GM12878 (cell line): Measurements from ENCODE around the gene RTN4R. TPM values are rescaled to one million over a fixed set of nuclear protein-coding genes. Genes with fewer than 3 reads are reported as not detected.

Source experiments
- ATAC-seq: fragments of 200-7000 bp; cut with Tn5 transposase; 3 replicates; pipeline ENCODE4 v1.9.1; 2020; ENCODE audit warnings: mild to moderate bottlenecking, moderate library complexity
- BruUV-seq: library from RNA; stranded (reverse); fragments of 400-500 nt; replicated peaks from 2 replicates; lab custom pipeline; 2021; lab: Mats Ljungman, UMichigan
- CTCF ChIA-PET: fragments of 300-600 bp; sonication (Branson Sonifier 250); formaldehyde crosslinking; extraction: SDS; loops from one replicate; lab custom pipeline; 2021; ENCODE audit warnings: inconsistent platforms; lab: Yijun Ruan, JAX
- POLR2A ChIA-PET: fragments of 350-600 bp; formaldehyde crosslinking; extraction: SDS; loops from one replicate; lab custom pipeline; 2021; ENCODE audit warnings: inconsistent platforms; lab: Charles Lee
- RAD21 ChIA-PET: fragments of 300-600 bp; sonication (Branson Sonifier 250); formaldehyde crosslinking; loops from one replicate; lab custom pipeline; 2023; ENCODE audit warnings: antibody characterized with exemption; ENCODE audit not compliant: unreplicated experiment; lab: Charles Lee
- SMC1A ChIA-PET: fragments of 300-600 bp; sonication (Branson Sonifier 250); formaldehyde crosslinking; loops from one replicate; lab custom pipeline; 2023; ENCODE audit not compliant: unreplicated experiment, uncharacterized antibody; lab: Charles Lee
- DNase-seq: peaks from one replicate; pipeline ENCODE4 v3.0.0-alpha.2; 2011; ENCODE audit warnings: low read depth, low spot score
- FAIRE-seq: peaks from 3 replicates; lab custom pipeline; 2011; peaks lifted over from hg19 to GRCh38; lab: Jason Lieb, UNC
- H2AFZ ChIP-seq: 2 replicates; pipeline ENCODE4 v1.6.0; 2011; ENCODE audit warnings: low read depth, low read length, control low read depth; ENCODE audit not compliant: control insufficient read depth
- H3K27ac ChIP-seq: 2 replicates; pipeline ENCODE4 v1.5.1; 2011; ENCODE audit warnings: control low read depth; ENCODE audit not compliant: control insufficient read depth, insufficient read depth
- H3K27me3 ChIP-seq, 2 experiments: replicated peaks in 1 of 2; 2 replicates each; pipeline versions ENCODE4 v1.6.0 to v1.6.1; 2011; ENCODE audit warnings: low read length in 1 of 2; ENCODE audit not compliant: control insufficient read depth in 2 of 2, insufficient read depth in 2 of 2
- H3K36me3 ChIP-seq, 2 experiments: 2 replicates each; pipeline ENCODE4 v1.5.1; 2011; ENCODE audit warnings: low read length in 1 of 2; ENCODE audit not compliant: control insufficient read depth in 2 of 2, insufficient read depth in 2 of 2
- H3K4me1 ChIP-seq: 2 replicates; pipeline ENCODE4 v1.6.1; 2011; ENCODE audit warnings: mild to moderate bottlenecking, low read length, moderate library complexity, mixed read lengths; ENCODE audit not compliant: control insufficient read depth, insufficient read depth
- H3K4me2 ChIP-seq: 2 replicates; pipeline ENCODE4 v1.6.0; 2011; ENCODE audit warnings: control low read depth; ENCODE audit not compliant: control insufficient read depth, insufficient read depth
- H3K4me3 ChIP-seq: fragments of 200-600 bp; sonication (generic); 2 replicates; pipeline ENCODE4 v1.5.1; 2016
- H3K79me2 ChIP-seq: 2 replicates; pipeline ENCODE4 v1.6.0; 2011; ENCODE audit warnings: low read length; ENCODE audit not compliant: control insufficient read depth, insufficient read depth
- H3K9ac ChIP-seq: 2 replicates; pipeline ENCODE4 v1.8.0; 2011; ENCODE audit warnings: low read length, control low read depth, mixed read lengths; ENCODE audit not compliant: control insufficient read depth, insufficient read depth
- H3K9me3 ChIP-seq: replicated peaks from 3 replicates; pipeline ENCODE4 v1.5.1; 2011; ENCODE audit warnings: mild to moderate bottlenecking, low read length; ENCODE audit not compliant: control insufficient read depth, insufficient read depth
- H4K20me1 ChIP-seq: 2 replicates; pipeline ENCODE4 v1.6.0; 2011; ENCODE audit not compliant: control insufficient read depth, insufficient read depth
- ESRRA ChIP-seq: IDR thresholded peaks from 2 replicates; pipeline ENCODE4 v1.6.1; 2012; ENCODE audit warnings: mild to moderate bottlenecking, low read length, improper control_type of control experiment
- IRF3 ChIP-seq: fragments of 450-650 bp; IDR thresholded peaks from 2 replicates; pipeline ENCODE4 v1.6.1; 2014; ENCODE audit warnings: mild to moderate bottlenecking
- JUND ChIP-seq: IDR thresholded peaks from 2 replicates; pipeline ENCODE4 v1.6.1; 2012; ENCODE audit warnings: low read depth, mild to moderate bottlenecking, low read length, improper control_type of control experiment, moderate library complexity
- KDM1A ChIP-seq: fragments of 200-600 bp; sonication (generic); IDR thresholded peaks from 2 replicates; pipeline ENCODE4 v1.6.1; 2016; ENCODE audit warnings: borderline replicate concordance
- NKRF ChIP-seq: fragments of 450-650 bp; conservative IDR thresholded peaks from 2 replicates; pipeline ENCODE4 v1.6.1; 2017; ENCODE audit warnings: mild to moderate bottlenecking, moderate library complexity
- RB1 ChIP-seq: fragments of 450-650 bp; formaldehyde crosslinking; IDR thresholded peaks from 2 replicates; pipeline ENCODE4 v1.6.1; 2017; ENCODE audit warnings: mild to moderate bottlenecking, borderline replicate concordance
- SP1 ChIP-seq: IDR thresholded peaks from one replicate; pipeline ENCODE4 v1.6.1; 2011; ENCODE audit warnings: low read depth, low read length
- TBL1XR1 ChIP-seq: IDR thresholded peaks from 2 replicates; pipeline ENCODE4 v1.6.1; 2012; ENCODE audit warnings: low read depth, low read length, improper control_type of control experiment
- TCF7 ChIP-seq: IDR thresholded peaks from 2 replicates; pipeline ENCODE4 v1.6.1; 2014; ENCODE audit warnings: antibody characterized with exemption, borderline replicate concordance
- USF2 ChIP-seq: IDR thresholded peaks from 2 replicates; pipeline ENCODE4 v1.6.1; 2011; ENCODE audit warnings: low read depth, low read length, improper control_type of control experiment, borderline replicate concordance
- WGBS: methylation state at CpG from one replicate; pipeline ENCODE4 v1.1.6; 2016; ENCODE audit warnings: low lambda C conversion rate; ENCODE audit not compliant: insufficient replicate concordance, insufficient coverage; ENCODE audit errors: missing lambda C conversion rate; 5-methylcytosine and 5-hydroxymethylcytosine counted together
- in situ Hi-C: fragments of 300-500 bp; cut with MboI; formaldehyde crosslinking; loops from 9 replicates; pipeline ENCODE4 v1.14.3; 2018; ENCODE audit warnings: mixed read lengths
- intact Hi-C: fragments of 100-400 bp; cut with micrococcal nuclease; formaldehyde crosslinking; loops from one replicate; pipeline ENCODE4 v1.14.2; 2022; ENCODE audit not compliant: unreplicated experiment
- polyA plus RNA-seq, 11 experiments: library from polyadenylated mRNA; depleted of rRNA in 4 of 11; unstranded in 6 of 11; stranded (reverse) in 5 of 11; fragments of >200 nt; fragmentation: Nextera tagmentation in 4 of 11; fragmentation: Illumina TruSeq in 1 of 11; extraction: Ambion mirVana in 4 of 11; extraction: Trizol in 1 of 11; gene quantifications; 1 replicate in 1 of 11; 2 replicates in 10 of 11; pipeline versions ENCODE4 v1.2.1 to v1.2.3, GENCODE V29; 2011 to 2016; ENCODE audit warnings: inconsistent platforms in 2 of 11, missing spikeins in 2 of 11, low read depth in 1 of 11
- total RNA-seq, 4 experiments: library from RNA; depleted of rRNA in 3 of 4; stranded (reverse); fragments of >200 nt in 3 of 4; fragmentation: Illumina TruSeq in 1 of 4; extraction: Trizol in 1 of 4; gene quantifications; 2 replicates each; pipeline versions ENCODE4 v1.2.1 to v1.2.3, GENCODE V29; 2013 to 2021
- TF ChIP-seq, protein P1 (sequence below): IDR thresholded peaks from 2 replicates; pipeline ENCODE4 v1.6.1; 2012; ENCODE audit warnings: low read depth, low read length, improper control_type of control experiment
- TF ChIP-seq, protein P2 (sequence below): IDR thresholded peaks from 2 replicates; pipeline ENCODE4 v1.6.1; 2012; ENCODE audit warnings: improper control_type of control experiment, low read depth, low read length; ENCODE audit not compliant: insufficient replicate concordance
- TF ChIP-seq, protein P3 (sequence below): IDR thresholded peaks from 2 replicates; pipeline ENCODE4 v1.6.1; 2011; ENCODE audit warnings: mild to moderate bottlenecking, low read depth, low read length, moderate library complexity; ENCODE audit not compliant: insufficient replicate concordance

Gene RTN4R
- total and polyA plus RNA-seq, 10 of the 15 experiments (the other 5 are each of a cell fraction or from before 2014, with no cell fraction given), result 0.03 to 1.0 (median 0.60) TPM; not detected in 2

DNA sequence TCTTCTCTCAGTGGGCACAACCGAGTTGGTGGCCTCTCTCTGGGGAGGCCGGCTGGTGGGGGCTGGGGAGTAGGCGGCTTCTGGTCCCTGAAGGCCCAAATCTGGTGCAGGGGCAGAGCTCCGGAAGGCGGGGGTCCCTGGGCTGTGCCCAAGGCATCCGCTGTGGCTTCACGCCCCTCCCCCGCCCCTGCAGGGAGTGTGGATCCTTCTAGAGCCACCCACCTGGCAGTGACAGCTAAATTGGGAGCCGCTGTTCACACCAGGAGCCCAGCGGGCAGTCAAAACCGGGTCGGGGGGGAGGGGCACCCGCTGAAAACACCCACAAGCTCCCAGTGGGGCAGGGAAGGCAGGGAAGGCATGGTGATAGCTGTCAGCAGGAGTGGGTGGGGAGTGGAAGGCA lies 4.6 kb upstream of the RTN4R start:
- Histone ChIP-seq H3K36me3 (no peaks in the 10 kb centered on the region), H3K27ac (no peak overlapping the region), H3K27me3 (no peaks in the 10 kb centered on the region; a peak in 1 of 4 replicates), H4K20me1 (no peaks in the 10 kb centered on the region), H3K9ac (no peak overlapping the region), H3K79me2 (no peaks in the 10 kb centered on the region), H3K4me3 (no peak overlapping the region), H3K4me2 (no peak overlapping the region), H3K9me3 (no peaks in the 10 kb centered on the region), H3K4me1 (no peaks in the 10 kb centered on the region), H2AFZ (no peak overlapping the region)
- ATAC-seq (no peak), FAIRE-seq (no peak), DNase-seq (no peak)
- ChIA-PET RAD21 (no interaction called here), CTCF (interaction anchor here (1.0 kb wide), 1 partner anchor 115 kb away, joined by 4 read pairs; no protein-coding TSS in a partner anchor), SMC1A (no interaction called here), POLR2A (no interaction called here)
- intact Hi-C loops (no loop called here), in situ Hi-C loops (no loop called here)
- no TSS peak for BruUV-seq
- WGBS, result 22% methylated on average over 8 of the region's 13 CpGs
- TF ChIP-seq, protein P1, sequence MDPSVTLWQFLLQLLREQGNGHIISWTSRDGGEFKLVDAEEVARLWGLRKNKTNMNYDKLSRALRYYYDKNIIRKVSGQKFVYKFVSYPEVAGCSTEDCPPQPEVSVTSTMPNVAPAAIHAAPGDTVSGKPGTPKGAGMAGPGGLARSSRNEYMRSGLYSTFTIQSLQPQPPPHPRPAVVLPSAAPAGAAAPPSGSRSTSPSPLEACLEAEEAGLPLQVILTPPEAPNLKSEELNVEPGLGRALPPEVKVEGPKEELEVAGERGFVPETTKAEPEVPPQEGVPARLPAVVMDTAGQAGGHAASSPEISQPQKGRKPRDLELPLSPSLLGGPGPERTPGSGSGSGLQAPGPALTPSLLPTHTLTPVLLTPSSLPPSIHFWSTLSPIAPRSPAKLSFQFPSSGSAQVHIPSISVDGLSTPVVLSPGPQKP, result no peak
- TF ChIP-seq TBL1XR1 (no peak), USF2 (no peak), RB1 (no peak), KDM1A (no peak), NKRF (no peak), ESRRA (no peak), TCF7 (no peak), JUND (no peak), SP1 (no peak), IRF3 (no peak)
- TF ChIP-seq, protein P2, sequence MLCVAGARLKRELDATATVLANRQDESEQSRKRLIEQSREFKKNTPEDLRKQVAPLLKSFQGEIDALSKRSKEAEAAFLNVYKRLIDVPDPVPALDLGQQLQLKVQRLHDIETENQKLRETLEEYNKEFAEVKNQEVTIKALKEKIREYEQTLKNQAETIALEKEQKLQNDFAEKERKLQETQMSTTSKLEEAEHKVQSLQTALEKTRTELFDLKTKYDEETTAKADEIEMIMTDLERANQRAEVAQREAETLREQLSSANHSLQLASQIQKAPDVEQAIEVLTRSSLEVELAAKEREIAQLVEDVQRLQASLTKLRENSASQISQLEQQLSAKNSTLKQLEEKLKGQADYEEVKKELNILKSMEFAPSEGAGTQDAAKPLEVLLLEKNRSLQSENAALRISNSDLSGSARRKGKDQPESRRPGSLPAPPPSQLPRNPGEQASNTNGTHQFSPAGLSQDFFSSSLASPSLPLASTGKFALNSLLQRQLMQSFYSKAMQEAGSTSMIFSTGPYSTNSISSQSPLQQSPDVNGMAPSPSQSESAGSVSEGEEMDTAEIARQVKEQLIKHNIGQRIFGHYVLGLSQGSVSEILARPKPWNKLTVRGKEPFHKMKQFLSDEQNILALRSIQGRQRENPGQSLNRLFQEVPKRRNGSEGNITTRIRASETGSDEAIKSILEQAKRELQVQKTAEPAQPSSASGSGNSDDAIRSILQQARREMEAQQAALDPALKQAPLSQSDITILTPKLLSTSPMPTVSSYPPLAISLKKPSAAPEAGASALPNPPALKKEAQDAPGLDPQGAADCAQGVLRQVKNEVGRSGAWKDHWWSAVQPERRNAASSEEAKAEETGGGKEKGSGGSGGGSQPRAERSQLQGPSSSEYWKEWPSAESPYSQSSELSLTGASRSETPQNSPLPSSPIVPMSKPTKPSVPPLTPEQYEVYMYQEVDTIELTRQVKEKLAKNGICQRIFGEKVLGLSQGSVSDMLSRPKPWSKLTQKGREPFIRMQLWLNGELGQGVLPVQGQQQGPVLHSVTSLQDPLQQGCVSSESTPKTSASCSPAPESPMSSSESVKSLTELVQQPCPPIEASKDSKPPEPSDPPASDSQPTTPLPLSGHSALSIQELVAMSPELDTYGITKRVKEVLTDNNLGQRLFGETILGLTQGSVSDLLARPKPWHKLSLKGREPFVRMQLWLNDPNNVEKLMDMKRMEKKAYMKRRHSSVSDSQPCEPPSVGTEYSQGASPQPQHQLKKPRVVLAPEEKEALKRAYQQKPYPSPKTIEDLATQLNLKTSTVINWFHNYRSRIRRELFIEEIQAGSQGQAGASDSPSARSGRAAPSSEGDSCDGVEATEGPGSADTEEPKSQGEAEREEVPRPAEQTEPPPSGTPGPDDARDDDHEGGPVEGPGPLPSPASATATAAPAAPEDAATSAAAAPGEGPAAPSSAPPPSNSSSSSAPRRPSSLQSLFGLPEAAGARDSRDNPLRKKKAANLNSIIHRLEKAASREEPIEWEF, result no peak
- TF ChIP-seq, protein P3, sequence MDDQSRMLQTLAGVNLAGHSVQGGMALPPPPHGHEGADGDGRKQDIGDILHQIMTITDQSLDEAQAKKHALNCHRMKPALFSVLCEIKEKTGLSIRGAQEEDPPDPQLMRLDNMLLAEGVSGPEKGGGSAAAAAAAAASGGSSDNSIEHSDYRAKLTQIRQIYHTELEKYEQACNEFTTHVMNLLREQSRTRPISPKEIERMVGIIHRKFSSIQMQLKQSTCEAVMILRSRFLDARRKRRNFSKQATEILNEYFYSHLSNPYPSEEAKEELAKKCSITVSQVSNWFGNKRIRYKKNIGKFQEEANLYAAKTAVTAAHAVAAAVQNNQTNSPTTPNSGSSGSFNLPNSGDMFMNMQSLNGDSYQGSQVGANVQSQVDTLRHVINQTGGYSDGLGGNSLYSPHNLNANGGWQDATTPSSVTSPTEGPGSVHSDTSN, result no peak
